ENCODE results near the gene BAZ1B.

DNA sequence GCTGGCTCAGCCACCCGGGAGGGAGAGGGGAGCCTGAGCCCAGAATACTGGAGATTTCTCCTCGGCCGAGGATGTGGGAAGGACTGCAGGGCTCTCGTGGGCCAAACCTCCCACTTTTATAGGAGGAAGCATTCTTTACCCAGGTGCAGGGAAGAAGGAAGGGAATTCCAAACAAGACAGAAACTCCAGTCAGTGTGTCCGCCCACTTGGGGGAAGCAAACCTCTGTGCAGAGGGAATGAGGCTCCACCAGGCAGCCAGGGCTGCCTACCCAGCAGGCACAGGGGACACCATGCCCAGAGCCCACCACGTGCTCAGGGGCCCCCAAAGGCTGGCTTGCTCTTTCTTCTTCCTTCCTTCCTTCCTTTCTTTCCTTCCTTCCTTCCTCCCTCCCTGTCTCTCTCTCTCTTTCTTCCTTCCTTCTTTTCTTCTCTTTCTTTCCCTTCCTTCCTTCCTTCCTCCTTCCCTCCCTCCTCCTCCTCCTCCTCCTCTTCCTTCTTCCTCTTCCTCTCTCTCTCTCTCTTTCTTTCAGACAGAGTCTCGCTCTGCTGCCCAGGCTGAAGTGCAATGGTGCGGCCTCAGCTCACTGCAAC lies 103.9 kb downstream of the BAZ1B start:
- TF ChIP-seq, protein P1, sequence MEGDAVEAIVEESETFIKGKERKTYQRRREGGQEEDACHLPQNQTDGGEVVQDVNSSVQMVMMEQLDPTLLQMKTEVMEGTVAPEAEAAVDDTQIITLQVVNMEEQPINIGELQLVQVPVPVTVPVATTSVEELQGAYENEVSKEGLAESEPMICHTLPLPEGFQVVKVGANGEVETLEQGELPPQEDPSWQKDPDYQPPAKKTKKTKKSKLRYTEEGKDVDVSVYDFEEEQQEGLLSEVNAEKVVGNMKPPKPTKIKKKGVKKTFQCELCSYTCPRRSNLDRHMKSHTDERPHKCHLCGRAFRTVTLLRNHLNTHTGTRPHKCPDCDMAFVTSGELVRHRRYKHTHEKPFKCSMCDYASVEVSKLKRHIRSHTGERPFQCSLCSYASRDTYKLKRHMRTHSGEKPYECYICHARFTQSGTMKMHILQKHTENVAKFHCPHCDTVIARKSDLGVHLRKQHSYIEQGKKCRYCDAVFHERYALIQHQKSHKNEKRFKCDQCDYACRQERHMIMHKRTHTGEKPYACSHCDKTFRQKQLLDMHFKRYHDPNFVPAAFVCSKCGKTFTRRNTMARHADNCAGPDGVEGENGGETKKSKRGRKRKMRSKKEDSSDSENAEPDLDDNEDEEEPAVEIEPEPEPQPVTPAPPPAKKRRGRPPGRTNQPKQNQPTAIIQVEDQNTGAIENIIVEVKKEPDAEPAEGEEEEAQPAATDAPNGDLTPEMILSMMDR (IDR thresholded peaks at IDR 0.05 in 4 of 5, conservative IDR thresholded peaks at IDR 0.05 in 1 of 5) = no peak
- no peak for TF ChIP-seq POLR2A (IDR thresholded peaks at IDR 0.05)
